IPS-20b (cell line): ENCODE results near the gene COL25A1.

Experiments used
- H3K27ac ChIP-seq: one replicate; pipeline ENCODE4 v1.5.1; 2013; ENCODE audit warnings: low read length
- H3K27me3 ChIP-seq: 2 replicates; pipeline ENCODE4 v1.6.1; 2013; ENCODE audit warnings: mild to moderate bottlenecking, low read length, inconsistent platforms; ENCODE audit not compliant: insufficient read depth
- H3K36me3 ChIP-seq: 2 replicates; pipeline ENCODE4 v1.6.1; 2013; ENCODE audit warnings: low read depth, mild to moderate bottlenecking, inconsistent platforms, low read length, moderate library complexity; ENCODE audit not compliant: insufficient read depth
- H3K4me1 ChIP-seq: 2 replicates; pipeline ENCODE4 v1.6.1; 2013; ENCODE audit warnings: mild to moderate bottlenecking, control low read depth, inconsistent platforms, low read length, moderate library complexity; ENCODE audit not compliant: insufficient read depth
- H3K4me3 ChIP-seq: 2 replicates; pipeline ENCODE4 v1.5.1; 2013; ENCODE audit warnings: mild to moderate bottlenecking, low read length, inconsistent platforms
- H3K9ac ChIP-seq: 2 replicates; pipeline ENCODE4 v1.6.1; 2013; ENCODE audit warnings: low read depth, mild to moderate bottlenecking, inconsistent platforms, low read length, moderate library complexity
- H3K9me3 ChIP-seq: 2 replicates; pipeline ENCODE4 v1.6.1; 2013; ENCODE audit warnings: mild to moderate bottlenecking, low read depth, low read length, inconsistent platforms; ENCODE audit not compliant: insufficient read depth

Gene COL25A1

GRCh38 chr4:108868606-108869227 lies 433.7 kb downstream of the COL25A1 start:
- Histone ChIP-seq H3K9me3 (no peaks in the 10 kb centered on the region), H3K27ac (no peak overlapping the region), H3K4me3 (no peak overlapping the region), H3K27me3 (no peaks in the 10 kb centered on the region), H3K4me1 (no peaks in the 10 kb centered on the region; the same call in 1 of the 2 replicates), H3K9ac (no peak overlapping the region), H3K36me3 (no peaks in the 10 kb centered on the region)

- no peak overlapping the region for H3K4me3 ChIP-seq
These were observed 435.0 kb downstream of the COL25A1 start for GRCh38 chr4:108867476-108867875.

GRCh38 chr4:108861334-108861733 lies 441.1 kb downstream of the COL25A1 start:
- no peak overlapping the region for H3K9ac ChIP-seq
- no peak overlapping the region for H3K4me3 ChIP-seq
- no peaks in the 10 kb centered on the region for H3K36me3 ChIP-seq
- H3K4me1 ChIP-seq = peaks cover 7% of the 10 kb centered on the region; the same call in 1 of the 2 replicates
- no peak overlapping the region for H3K27ac ChIP-seq
- no peaks in the 10 kb centered on the region for H3K27me3 ChIP-seq
- no peaks in the 10 kb centered on the region for H3K9me3 ChIP-seq

More at GRCh38 chr4:108867476-108867875, 435.0 kb downstream of the COL25A1 start:
- H3K36me3 ChIP-seq = no peaks in the 10 kb centered on the region
- H3K9ac ChIP-seq = no peak overlapping the region
- no peak overlapping the region for H3K27ac ChIP-seq
- H3K4me1 ChIP-seq = no peaks in the 10 kb centered on the region
- H3K27me3 ChIP-seq = no peaks in the 10 kb centered on the region
- no peaks in the 10 kb centered on the region for H3K9me3 ChIP-seq

GRCh38 chr4:108854786-108855185 lies 447.7 kb downstream of the COL25A1 start:
- Histone ChIP-seq H3K9me3 (no peaks in the 10 kb centered on the region), H3K27ac (no peak overlapping the region)

GRCh38 chr4:108852691-108853090 lies 449.8 kb downstream of the COL25A1 start:
- peaks cover 11% of the 10 kb centered on the region for H3K4me1 ChIP-seq
- H3K27me3 ChIP-seq = no peaks in the 10 kb centered on the region
- H3K27ac ChIP-seq = no peak overlapping the region
- no peaks in the 10 kb centered on the region for H3K36me3 ChIP-seq
- no peak overlapping the region for H3K9ac ChIP-seq
- no peaks in the 10 kb centered on the region for H3K9me3 ChIP-seq
- no peak overlapping the region for H3K4me3 ChIP-seq

More at GRCh38 chr4:108854786-108855185, 447.7 kb downstream of the COL25A1 start:
- Histone ChIP-seq H3K36me3 (no peaks in the 10 kb centered on the region), H3K4me3 (no peak overlapping the region), H3K27me3 (no peaks in the 10 kb centered on the region), H3K4me1 (peaks cover 7% of the 10 kb centered on the region), H3K9ac (no peak overlapping the region)

- H3K27ac ChIP-seq = no peak overlapping the region
- no peak overlapping the region for H3K9ac ChIP-seq
- H3K27me3 ChIP-seq = no peaks in the 10 kb centered on the region
- H3K4me1 ChIP-seq = peaks cover 11% of the 10 kb centered on the region
- H3K36me3 ChIP-seq = no peaks in the 10 kb centered on the region
- H3K9me3 ChIP-seq = no peaks in the 10 kb centered on the region
- H3K4me3 ChIP-seq = no peak overlapping the region
These were observed 451.1 kb downstream of the COL25A1 start for GRCh38 chr4:108851366-108851765.

GRCh38 chr4:108850219-108850649 lies 452.2 kb downstream of the COL25A1 start:
- no peaks in the 10 kb centered on the region for H3K9me3 ChIP-seq
- peaks cover 11% of the 10 kb centered on the region for H3K4me1 ChIP-seq
- no peak overlapping the region for H3K9ac ChIP-seq
- no peaks in the 10 kb centered on the region for H3K27me3 ChIP-seq
- H3K4me3 ChIP-seq = no peak overlapping the region
- no peak overlapping the region for H3K27ac ChIP-seq
- H3K36me3 ChIP-seq = no peaks in the 10 kb centered on the region

- Histone ChIP-seq H3K27me3 (no peaks in the 10 kb centered on the region), H3K4me3 (no peak overlapping the region), H3K27ac (no peak overlapping the region), H3K4me1 (peaks cover 11% of the 10 kb centered on the region), H3K9me3 (no peaks in the 10 kb centered on the region), H3K9ac (no peak overlapping the region), H3K36me3 (no peaks in the 10 kb centered on the region)
These were observed 452.8 kb downstream of the COL25A1 start for GRCh38 chr4:108849611-108850168.

GRCh38 chr4:108846568-108846967 lies 455.9 kb downstream of the COL25A1 start:
- no peak overlapping the region for H3K27ac ChIP-seq
- no peak overlapping the region for H3K4me3 ChIP-seq
- no peaks in the 10 kb centered on the region for H3K36me3 ChIP-seq
- no peak overlapping the region for H3K9ac ChIP-seq
- H3K27me3 ChIP-seq = no peaks in the 10 kb centered on the region
- no peaks in the 10 kb centered on the region for H3K9me3 ChIP-seq
- H3K4me1 ChIP-seq = peaks cover 7% of the 10 kb centered on the region; the same call in 1 of the 2 replicates

- Histone ChIP-seq H3K27ac (no peak overlapping the region), H3K9ac (no peak overlapping the region), H3K4me1 (no peaks in the 10 kb centered on the region), H3K9me3 (no peaks in the 10 kb centered on the region), H3K27me3 (no peaks in the 10 kb centered on the region), H3K36me3 (no peaks in the 10 kb centered on the region), H3K4me3 (no peak overlapping the region)
These were observed 462.0 kb downstream of the COL25A1 start for GRCh38 chr4:108840426-108840975.

- no peaks in the 10 kb centered on the region for H3K27me3 ChIP-seq
These were observed 463.1 kb downstream of the COL25A1 start for GRCh38 chr4:108839333-108839732.

GRCh38 chr4:108838451-108838850 lies 464.0 kb downstream of the COL25A1 start:
- no peaks in the 10 kb centered on the region for H3K27me3 ChIP-seq
- no peak overlapping the region for H3K4me3 ChIP-seq
- no peak overlapping the region for H3K27ac ChIP-seq
- H3K9me3 ChIP-seq = no peaks in the 10 kb centered on the region
- no peaks in the 10 kb centered on the region for H3K4me1 ChIP-seq
- H3K36me3 ChIP-seq = no peaks in the 10 kb centered on the region
- no peak overlapping the region for H3K9ac ChIP-seq

More at GRCh38 chr4:108839333-108839732, 463.1 kb downstream of the COL25A1 start:
- Histone ChIP-seq H3K27ac (no peak overlapping the region), H3K36me3 (no peaks in the 10 kb centered on the region), H3K9me3 (no peaks in the 10 kb centered on the region), H3K4me1 (no peaks in the 10 kb centered on the region), H3K9ac (no peak overlapping the region), H3K4me3 (no peak overlapping the region)
